ENCODE measurements around the gene SYT1.

The SYT1 gene

GRCh38 chr12:79291711-79292110 is 427.1 kb downstream of the SYT1 start:
- Histone ChIP-seq H3K4me3 (replicated peaks; ENCODE audit: insufficient read depth, low read length) (no peak overlapping the region), H3K27ac (replicated peaks) (no peak overlapping the region), H3K27me3 (ENCODE audit: insufficient read depth, poor library complexity, severe bottlenecking) (no peaks in the 10 kb centered on the region)
- no peak for TF ChIP-seq SPI1 (IDR thresholded peaks at IDR 0.05; ENCODE audit: borderline replicate concordance, low read depth)
- no peak for TF ChIP-seq CTCF (IDR thresholded peaks at IDR 0.05; ENCODE audit: insufficient read depth, low read length)
- DNase-seq (ENCODE audit: low read depth in 1 of 2, low spot score in 1 of 2): no peak

GRCh38 chr12:79294590-79294989 is 430.0 kb downstream of the SYT1 start:
- no peaks in the 10 kb centered on the region for H3K27me3 ChIP-seq (ENCODE audit: insufficient read depth, poor library complexity, severe bottlenecking)
- DNase-seq (ENCODE audit: low read depth in 1 of 2, low spot score in 1 of 2): no peak
- H3K4me3 ChIP-seq (replicated peaks; ENCODE audit: insufficient read depth, low read length): no peak overlapping the region
- no peak for TF ChIP-seq POLR2AphosphoS5 (IDR thresholded peaks at IDR 0.05; ENCODE audit: low read depth)
- H3K27ac ChIP-seq (replicated peaks): no peak overlapping the region

- no peak for DNase-seq (ENCODE audit: low read depth in 1 of 2, low spot score in 1 of 2)
- Histone ChIP-seq H3K27ac (replicated peaks) (no peak overlapping the region), H3K27me3 (ENCODE audit: insufficient read depth, poor library complexity, severe bottlenecking) (no peaks in the 10 kb centered on the region), H3K4me3 (replicated peaks; ENCODE audit: insufficient read depth, low read length) (no peak overlapping the region)
- no peak for TF ChIP-seq SPI1 (IDR thresholded peaks at IDR 0.05; ENCODE audit: borderline replicate concordance, low read depth)
- TF ChIP-seq REST (IDR thresholded peaks at IDR 0.05; ENCODE audit: insufficient replicate concordance, low read depth): no peak
- no peak for TF ChIP-seq CTCF (IDR thresholded peaks at IDR 0.05; ENCODE audit: insufficient read depth, low read length)
- TF ChIP-seq POLR2AphosphoS5 (IDR thresholded peaks at IDR 0.05; ENCODE audit: low read depth): no peak
- no peak for TF ChIP-seq GABPA (IDR thresholded peaks at IDR 0.05; ENCODE audit: low read depth)
These were observed 431.0 kb downstream of the SYT1 start for GRCh38 chr12:79295572-79295971.

- no peaks in the 10 kb centered on the region for H3K27me3 ChIP-seq (ENCODE audit: insufficient read depth, poor library complexity, severe bottlenecking)
- H3K4me3 ChIP-seq (replicated peaks; ENCODE audit: insufficient read depth, low read length): no peak overlapping the region
- H3K27ac ChIP-seq (replicated peaks): no peak overlapping the region
- DNase-seq (ENCODE audit: low read depth in 1 of 2, low spot score in 1 of 2): no peak
- TF ChIP-seq CTCF (IDR thresholded peaks at IDR 0.05; ENCODE audit: insufficient read depth, low read length) (no peak), REST (IDR thresholded peaks at IDR 0.05; ENCODE audit: insufficient replicate concordance, low read depth) (no peak), GABPA (IDR thresholded peaks at IDR 0.05; ENCODE audit: low read depth) (no peak)
These were observed 431.6 kb downstream of the SYT1 start for GRCh38 chr12:79296133-79296532.
